GM20000 (cell line): Measurements from ENCODE around the gene GGCX.

ENCODE experiments used
- DNase-seq: peaks from one replicate; pipeline ENCODE4 v3.0.0; 2012; ENCODE audit warnings: low spot score
- TF ChIP-seq, protein P1 (sequence below): IDR thresholded peaks from 2 replicates; pipeline ENCODE4 v1.5.1; 2012; ENCODE audit warnings: mild to moderate bottlenecking, control low read depth; ENCODE audit errors: extremely low read depth, missing control alignments

The GGCX gene

DNA sequence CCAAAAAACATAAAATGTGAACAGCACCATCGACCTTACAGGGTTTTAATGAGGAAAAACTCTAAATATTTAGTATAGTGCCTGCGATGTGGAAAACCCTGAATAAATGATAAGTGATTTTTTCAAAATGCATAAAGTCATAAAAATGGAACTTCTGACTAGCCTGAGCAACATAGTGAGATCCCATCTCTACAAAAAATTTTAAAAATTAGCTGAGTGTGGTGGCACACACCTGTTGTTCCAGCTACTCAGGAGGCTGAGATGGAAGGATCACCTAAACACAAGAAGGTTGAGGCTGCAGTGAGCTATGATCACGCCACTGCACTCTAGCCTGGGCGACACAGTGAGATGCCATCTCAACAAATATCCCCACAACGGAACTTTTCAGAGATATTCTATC is 4.2 kb downstream of the GGCX start:
- TF ChIP-seq, protein P1, sequence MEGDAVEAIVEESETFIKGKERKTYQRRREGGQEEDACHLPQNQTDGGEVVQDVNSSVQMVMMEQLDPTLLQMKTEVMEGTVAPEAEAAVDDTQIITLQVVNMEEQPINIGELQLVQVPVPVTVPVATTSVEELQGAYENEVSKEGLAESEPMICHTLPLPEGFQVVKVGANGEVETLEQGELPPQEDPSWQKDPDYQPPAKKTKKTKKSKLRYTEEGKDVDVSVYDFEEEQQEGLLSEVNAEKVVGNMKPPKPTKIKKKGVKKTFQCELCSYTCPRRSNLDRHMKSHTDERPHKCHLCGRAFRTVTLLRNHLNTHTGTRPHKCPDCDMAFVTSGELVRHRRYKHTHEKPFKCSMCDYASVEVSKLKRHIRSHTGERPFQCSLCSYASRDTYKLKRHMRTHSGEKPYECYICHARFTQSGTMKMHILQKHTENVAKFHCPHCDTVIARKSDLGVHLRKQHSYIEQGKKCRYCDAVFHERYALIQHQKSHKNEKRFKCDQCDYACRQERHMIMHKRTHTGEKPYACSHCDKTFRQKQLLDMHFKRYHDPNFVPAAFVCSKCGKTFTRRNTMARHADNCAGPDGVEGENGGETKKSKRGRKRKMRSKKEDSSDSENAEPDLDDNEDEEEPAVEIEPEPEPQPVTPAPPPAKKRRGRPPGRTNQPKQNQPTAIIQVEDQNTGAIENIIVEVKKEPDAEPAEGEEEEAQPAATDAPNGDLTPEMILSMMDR: no peak
- no peak for DNase-seq

DNA sequence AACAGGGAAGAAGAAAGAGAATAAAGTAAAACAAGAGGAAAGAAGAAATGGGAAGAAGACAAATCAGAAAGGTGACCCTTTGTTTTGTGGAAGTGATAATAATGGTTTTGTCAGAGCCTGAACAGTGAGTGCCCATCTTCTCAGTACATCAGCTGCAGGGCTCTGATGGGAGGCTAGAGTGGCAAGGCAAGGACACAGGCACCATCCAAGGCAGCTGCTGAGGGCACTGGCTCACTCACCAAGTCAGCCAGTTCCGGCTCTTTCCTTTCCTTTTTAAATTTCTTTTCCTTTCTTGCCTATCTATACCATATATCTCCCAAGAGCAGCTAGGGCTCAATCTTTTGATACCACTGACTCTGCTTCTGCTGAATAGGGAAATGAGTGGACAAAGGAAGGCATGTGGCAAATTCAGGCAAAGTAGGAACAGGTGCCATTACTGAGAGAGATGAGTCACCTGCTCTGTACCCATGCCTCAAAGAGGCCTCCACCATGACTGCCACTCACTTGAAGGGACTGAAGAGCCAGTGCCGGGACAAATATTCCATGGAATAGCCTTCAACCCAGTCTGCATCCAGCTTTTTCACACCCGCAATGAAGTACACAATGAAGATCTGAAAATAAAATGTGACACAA is 6.2 kb downstream of the GGCX start:
- TF ChIP-seq, protein P1: no peak

DNA sequence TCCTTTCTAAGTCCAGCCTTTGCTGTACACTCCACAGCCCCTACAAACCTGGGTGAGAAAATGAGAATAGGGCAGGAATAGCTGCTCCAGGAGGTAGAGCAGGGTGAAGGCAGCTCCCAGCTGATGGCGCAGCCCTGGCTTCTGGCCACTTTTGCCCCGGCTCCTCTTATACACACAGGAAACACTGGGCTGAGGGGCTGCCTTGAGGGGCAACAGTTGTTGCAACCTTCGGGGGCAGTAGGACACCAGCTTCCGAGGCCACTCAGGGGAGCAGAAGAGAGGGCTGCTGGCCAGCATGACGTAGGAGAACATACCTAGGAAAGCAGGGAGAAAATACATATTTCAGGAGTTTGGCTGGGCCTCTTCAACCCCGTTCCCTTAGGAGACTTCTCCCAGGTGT is 8.1 kb downstream of the GGCX start:
- DNase-seq: no peak
- TF ChIP-seq, protein P1: no peak

More for the DNA sequence above, 6.2 kb downstream of the GGCX start:
- no peak for DNase-seq

DNA sequence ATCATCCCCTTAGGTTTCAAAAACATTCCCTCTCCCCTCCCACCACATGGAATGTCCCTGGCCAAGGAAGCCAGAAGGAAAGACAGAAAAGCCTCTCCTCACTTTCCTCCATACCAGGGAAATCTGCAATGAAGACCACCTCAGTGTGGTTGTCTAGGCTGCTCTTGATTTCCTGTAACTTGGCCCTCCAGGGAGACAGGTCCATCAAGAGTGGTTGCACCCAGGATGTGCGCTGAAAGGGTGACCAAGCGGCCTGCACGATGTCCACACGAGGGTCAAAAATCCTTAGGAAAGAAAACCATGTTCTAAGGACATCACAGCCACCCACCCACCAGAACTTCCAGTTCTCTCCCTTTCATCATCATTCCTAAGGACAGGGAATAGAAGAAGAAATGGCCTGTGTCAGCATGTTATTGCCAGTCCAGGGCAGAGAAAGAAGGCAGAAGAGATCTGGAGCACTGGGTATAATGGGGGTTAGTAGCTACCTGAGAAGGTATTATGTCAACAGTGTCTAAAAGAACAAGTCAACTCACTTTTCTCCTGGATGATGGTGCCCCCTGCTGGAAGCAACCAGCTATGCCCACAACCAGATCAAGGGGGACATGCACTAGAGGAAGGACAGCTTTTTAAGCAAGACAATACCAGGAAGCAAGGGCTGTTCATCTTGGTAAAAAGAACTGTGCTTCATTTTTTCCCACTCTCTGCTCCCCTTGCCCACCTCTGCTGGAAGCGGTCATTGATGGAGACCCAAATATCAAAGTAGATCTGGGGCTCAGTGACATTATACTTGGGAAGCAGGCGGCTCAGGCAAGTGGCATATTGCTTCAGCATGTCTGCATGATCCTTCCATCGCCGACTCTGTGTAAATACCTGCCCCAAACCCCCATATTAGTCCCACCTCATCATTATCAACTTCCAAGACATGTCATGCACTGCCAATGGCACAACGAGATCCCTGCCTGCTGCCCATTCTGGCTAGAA is 9.3 kb downstream of the GGCX start:
- DNase-seq: peak; percentile 75
- TF ChIP-seq, protein P1: peak; percentile 97

DNA sequence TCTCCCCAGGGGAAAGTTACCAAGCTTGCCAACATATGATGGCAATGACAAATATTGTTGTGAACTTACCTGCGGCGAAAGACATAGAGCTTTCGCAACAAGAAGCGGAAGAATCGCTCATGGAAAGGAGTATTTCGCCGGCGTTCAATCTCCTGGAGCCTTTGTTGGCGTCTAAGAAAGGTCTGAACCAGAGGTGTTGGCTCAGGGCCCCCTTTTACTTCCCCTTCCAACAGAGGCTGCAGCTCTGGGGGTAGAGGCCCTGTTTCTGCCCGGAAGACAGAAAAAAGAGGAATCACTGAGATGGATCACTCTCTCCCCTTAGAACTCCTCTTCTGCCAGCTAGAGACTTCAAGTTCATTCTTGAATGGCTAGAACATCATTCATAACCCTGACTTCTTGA is 10.8 kb downstream of the GGCX start:
- TF ChIP-seq, protein P1: no peak
- no peak for DNase-seq

DNA sequence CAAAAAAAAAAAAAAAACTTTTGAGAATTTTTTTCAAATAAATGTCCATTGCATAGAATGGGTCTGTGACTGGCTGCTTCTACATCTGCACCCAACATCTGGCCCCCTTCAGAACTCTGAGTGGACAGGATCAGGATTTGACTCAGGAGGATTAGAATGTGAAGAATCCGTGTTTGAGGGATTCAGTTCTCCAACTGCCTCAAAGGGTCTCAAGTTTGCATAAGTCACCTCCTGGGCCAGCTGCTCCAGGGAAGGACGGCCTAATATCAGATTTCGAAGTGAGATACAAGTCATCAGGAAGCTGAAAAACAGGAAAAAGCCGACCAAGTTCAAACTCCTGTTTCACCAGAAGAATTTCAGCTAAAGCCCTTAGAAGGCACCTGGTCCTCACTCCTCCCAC is 11.5 kb downstream of the GGCX start:
- no peak for DNase-seq

DNA sequence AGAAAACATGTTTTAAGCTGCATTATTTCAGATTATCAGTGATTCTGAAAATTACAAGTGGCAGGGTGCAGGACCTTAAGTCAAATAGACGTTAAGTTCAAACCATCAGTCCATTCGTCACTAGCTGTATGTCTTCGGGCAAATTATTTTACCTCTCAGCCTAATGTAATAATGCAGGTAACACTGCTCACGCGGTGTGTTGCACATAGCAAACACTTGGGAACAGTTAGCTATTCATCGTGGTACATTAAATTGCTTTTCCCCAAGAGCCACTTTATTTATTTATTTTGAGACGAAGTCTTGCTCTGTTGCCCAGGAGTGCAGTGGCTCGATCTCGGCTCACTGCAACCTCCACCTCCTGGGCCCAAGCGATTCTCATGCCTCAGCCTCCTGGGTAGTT is 12.2 kb downstream of the GGCX start:
- TF ChIP-seq, protein P1: no peak
- DNase-seq: no peak

More for the DNA sequence above, 11.5 kb downstream of the GGCX start:
- TF ChIP-seq, protein P1: no peak
